Endometrial microvascular endothelial cells (primary cell): Measurements from ENCODE around the gene PCSK5. TPM values are rescaled to one million over a fixed set of nuclear protein-coding genes. Genes with fewer than 3 reads are reported as not detected.
"Not testable (repeated sequence)": the region's sequence is repeated elsewhere in the genome, so short reads cannot be mapped to it uniquely, and the experiment has no call there.

ENCODE experiments used
- in situ Hi-C: cut with HindIII; loops from 2 replicates; pipeline ENCODE4 v1.10.0; 2017; ENCODE audit warnings: low sequenced_read_pairs, low pct_unique_long_range_greater_than_20kb; ENCODE audit errors: inconsistent ontology term
- total RNA-seq: library from RNA; depleted of rRNA; stranded (reverse); fragments of >200 nt; gene quantifications from one replicate; pipeline ENCODE4 v1.2.3, GENCODE V29; 2015; ENCODE audit errors: inconsistent ontology term

PCSK5 gene
- total RNA-seq, 1 donor from 2014 or later: 4.9 TPM

DNA sequence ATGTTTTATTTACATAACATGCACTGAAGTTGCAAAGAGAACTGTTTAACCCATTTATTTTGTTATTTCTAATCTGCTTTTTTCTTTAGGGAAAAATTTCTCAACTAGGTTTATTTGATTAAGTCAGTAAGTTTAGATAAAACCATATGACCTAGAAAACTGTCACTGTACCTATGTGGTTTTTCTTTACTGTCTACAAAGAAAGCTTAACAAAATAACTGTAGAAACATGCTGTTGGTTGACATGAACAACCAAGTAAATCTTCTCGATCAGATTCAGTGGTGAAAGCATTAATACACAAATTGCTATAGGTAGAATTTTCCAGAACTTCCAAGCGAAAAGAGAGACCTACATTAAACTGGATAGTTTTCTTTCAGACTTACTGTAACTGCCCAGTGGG, 137.4 kb downstream of the PCSK5 start:
- in situ Hi-C loops: no loop called here

GRCh38 chr9:76032038-76032796, 141.7 kb downstream of the PCSK5 start:
- in situ Hi-C loops: no loop called here

DNA sequence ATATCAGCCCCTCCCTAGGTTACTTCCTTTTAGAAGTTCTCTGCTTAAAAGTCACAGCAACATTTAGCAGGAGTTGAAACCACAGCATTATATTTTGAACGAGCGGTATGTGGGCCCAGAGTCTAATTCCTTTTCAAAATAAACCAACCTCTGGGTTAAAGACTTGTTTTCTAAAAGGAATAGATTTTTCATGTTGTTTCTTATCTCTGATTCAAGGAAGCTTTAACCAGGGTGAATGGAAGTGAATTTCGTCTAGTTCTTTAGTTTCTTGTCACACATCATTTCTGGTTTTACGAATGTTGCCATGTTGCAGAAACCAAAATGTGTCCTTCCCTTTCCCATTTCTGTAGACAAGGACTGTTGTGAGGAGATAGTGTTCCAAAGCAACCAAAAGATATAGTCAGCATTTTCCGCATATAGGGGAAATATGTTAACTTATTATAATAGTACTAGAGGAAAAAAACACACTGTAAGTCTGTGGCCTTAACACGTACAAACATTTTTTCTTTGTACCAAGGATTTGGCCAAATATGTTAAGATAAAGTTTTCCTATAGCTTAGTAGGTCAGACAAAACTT, 142.4 kb downstream of the PCSK5 start:
- in situ Hi-C loops: no loop called here

DNA sequence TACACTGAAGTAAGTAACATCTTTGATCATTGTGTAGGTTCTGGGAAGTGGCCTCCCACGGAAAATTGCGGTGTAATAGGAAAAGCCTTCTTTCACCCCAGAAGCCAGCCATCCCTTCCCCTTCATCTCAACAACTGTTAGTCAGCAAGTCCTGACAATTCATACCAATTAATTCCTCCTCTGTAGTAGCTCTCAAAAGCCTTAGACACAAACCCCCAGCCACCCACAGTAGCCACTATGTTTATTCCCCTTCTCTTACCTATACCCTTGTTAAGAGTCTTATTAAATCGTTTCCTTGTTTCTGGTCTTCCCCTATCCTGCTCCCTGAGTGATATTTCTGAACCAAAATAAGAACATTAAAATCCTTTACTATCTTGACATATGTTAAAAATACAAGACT, 143.6 kb downstream of the PCSK5 start:
- in situ Hi-C loops: no loop called here

DNA sequence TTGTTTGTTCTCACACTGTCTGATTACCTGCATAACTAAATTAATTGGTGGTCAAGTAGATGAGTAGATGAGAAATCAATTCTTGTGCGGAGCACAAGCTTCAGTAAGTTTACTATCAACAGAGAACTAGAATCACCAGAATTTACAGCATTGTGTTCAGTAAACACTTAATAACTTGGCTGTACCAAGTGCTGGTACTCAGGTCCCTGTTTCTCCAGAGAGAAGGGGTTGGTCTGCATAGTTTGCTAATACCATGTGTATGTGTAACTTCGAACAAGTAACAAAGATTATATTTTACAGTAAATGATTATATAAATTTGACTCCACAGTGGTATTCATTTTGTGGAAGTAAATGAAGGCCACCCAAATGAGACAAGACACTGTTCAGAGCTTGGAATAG, 146.3 kb downstream of the PCSK5 start:
- in situ Hi-C loops: no loop called here

DNA sequence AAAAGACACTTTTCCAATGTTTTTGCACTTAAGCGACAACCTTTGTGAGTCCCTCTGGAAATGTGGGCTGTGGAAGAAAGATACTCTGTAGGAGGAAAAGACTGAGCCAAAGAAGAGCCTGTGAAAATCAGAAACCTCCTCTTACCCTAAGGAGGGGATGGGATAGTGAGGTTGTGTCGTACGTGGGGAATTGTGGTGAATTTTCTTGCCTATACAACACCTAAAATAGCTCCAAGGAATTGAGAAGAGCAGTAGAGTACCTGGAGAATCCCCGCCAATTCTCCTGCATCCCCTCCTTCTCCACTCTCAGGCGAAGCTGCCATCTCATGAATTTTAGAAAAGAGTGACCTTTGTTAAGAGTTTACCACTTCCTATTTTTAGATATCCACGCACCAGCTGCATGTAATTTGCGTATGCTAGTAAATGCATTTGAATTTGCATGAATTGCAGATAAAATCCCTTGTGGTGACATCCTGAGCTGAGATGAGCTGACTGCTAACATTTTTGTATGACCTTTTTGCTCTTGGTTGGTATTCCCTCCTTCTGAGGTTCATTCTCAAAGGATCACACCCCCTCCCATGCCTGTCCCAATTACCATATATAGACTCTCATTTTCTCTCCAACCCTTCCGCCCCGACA, 147.2 kb downstream of the PCSK5 start:
- in situ Hi-C loops: no loop called here

GRCh38 chr9:76038431-76038830, 148.0 kb downstream of the PCSK5 start:
- in situ Hi-C loops: no loop called here

GRCh38 chr9:76044266-76044819, 153.9 kb downstream of the PCSK5 start:
- in situ Hi-C loops: no loop called here

GRCh38 chr9:76045221-76045620, 154.7 kb downstream of the PCSK5 start:
- in situ Hi-C loops: no loop called here

DNA sequence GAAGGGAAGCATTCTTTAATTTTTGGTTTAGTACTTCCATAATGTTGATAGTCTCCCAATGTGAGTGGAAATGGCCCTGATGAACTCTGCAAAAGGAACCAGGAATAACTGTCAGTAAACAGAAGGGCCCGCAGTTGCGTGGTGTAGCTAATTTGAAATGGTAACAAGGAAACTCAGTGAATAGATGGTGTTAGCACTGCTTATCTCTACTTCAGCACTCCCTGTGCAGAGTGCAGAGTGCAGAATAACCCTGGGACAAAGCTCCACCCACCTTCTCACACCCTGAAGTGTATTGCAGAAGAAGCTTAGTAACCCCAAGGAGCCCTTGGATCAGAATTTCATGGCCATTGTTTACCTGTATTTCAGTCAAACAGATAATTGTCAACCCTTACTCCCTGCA, 158.9 kb downstream of the PCSK5 start:
- in situ Hi-C loops: no loop called here

DNA sequence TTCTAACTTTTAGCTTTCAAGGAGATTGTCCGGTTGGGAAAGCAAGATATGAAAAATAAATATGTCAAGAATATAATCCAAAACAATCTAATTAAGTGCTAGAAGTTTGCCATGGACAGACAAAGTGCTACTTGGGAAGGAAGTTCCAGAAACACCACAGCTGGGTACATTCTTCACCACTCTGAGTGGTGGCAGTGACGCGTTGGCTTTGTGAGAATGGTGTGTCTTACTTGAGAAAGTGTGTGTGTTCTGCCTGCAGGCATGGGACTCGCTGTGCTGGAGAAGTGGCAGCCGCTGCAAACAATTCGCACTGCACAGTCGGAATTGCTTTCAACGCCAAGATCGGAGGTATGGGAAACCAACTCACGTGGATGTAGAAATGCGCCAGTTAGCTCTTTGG, 177.2 kb downstream of the PCSK5 start:
- in situ Hi-C loops: no loop called here

DNA sequence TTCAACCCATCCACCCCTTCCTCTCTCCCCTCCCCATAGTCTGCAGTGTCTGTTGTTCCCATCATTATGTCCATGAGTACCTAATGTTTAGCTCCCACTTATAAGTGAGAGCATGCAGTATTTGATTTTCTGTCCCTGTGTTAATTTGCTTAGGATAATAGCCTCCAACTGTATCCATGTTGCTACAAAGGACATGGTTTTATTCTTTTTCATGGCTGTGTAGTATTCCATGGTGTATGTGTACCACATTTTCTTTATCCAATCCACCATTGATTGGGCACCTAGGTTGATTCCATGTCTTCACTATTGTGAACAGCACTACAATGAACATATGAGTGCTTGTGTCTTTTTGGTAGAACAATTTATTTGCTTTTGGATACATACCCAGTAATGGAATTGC, 187.1 kb downstream of the PCSK5 start:
- in situ Hi-C loops: no loop called here

- in situ Hi-C loops: not testable (repeated sequence)
Measured at GRCh38 chr9:76081281-76081680, 190.8 kb downstream of the PCSK5 start.

GRCh38 chr9:76082057-76082456, 191.6 kb downstream of the PCSK5 start:
- in situ Hi-C loops: no loop called here

DNA sequence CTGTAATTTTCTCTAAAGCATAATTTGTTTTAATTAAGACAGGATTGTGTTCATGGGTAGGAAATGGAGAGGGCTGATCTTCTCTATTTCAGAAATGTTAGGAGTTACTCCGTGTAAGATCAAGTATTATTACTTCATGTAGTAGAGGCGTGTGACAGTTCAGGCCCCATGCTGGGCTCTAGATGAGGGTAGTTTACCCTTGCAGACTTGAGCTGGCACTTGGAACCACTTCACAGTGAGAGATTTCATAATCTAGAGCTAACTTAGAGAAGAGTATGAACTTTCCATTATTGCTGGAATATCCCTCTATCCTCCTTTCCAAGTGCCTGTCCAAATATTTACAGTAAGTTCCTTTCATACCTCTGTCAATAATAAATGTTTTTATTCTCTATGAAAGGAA, 195.1 kb downstream of the PCSK5 start:
- in situ Hi-C loops: no loop called here

DNA sequence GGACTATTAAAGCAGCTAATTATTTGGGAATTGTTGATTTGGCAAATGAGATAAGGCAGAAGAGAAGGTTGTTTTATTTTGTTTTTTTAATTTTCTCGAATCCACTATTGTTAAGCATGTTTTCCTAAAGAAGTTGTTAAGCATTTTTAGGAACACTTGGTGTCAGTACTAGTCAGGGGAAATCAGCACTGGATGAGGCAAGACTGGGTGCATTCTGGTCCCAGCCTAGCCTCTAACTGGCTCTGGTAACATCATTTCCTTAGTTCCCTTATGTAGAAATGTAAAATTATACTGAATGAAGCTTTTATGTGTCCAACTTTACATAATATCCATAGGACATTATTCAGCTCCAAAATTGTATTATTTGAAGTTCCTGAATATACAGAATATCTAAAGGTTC, 196.1 kb downstream of the PCSK5 start:
- in situ Hi-C loops: no loop called here

- in situ Hi-C loops: no loop called here
Measured at GRCh38 chr9:76087976-76088375, 197.5 kb downstream of the PCSK5 start.

- in situ Hi-C loops: no loop called here
Measured at GRCh38 chr9:76090330-76090729, 199.9 kb downstream of the PCSK5 start.

GRCh38 chr9:76090909-76091308, 200.4 kb downstream of the PCSK5 start:
- in situ Hi-C loops: no loop called here

- in situ Hi-C loops: no loop called here
Measured at GRCh38 chr9:76092572-76092971, 202.1 kb downstream of the PCSK5 start.
